HG03378 (cell line): ENCODE results near the gene SND1.
A peak's percentile ranks its signal among the peaks of the same experiment; 100 is the strongest.
"Not testable (repeated sequence)": the region's sequence is repeated elsewhere in the genome, so short reads cannot be mapped to it uniquely, and the experiment has no call there.

Source experiments
- ATAC-seq: cut with Tn5 transposase; IDR thresholded peaks from one replicate; pipeline ENCODE4 v1.9.1; 2021; ENCODE audit warnings: mild to moderate bottlenecking, moderate library complexity; ENCODE audit not compliant: unreplicated experiment

Gene SND1

GRCh38 chr7:128103498-128104107, 451.6 kb downstream of the SND1 start:
- no peak for ATAC-seq

GRCh38 chr7:128104108-128104742, 452.2 kb downstream of the SND1 start:
- no peak for ATAC-seq

- no peak for ATAC-seq
Observed at GRCh38 chr7:128105228-128106022, 453.4 kb downstream of the SND1 start.

- no peak for ATAC-seq
Observed at GRCh38 chr7:128106821-128107220, 454.8 kb downstream of the SND1 start.

GRCh38 chr7:128107516-128107915, 455.5 kb downstream of the SND1 start:
- not testable (repeated sequence) for ATAC-seq

- ATAC-seq = no peak
Observed at GRCh38 chr7:128108129-128108528, 456.1 kb downstream of the SND1 start.

- peak; percentile 96 for ATAC-seq
Observed at GRCh38 chr7:128108641-128109423, 456.8 kb downstream of the SND1 start.

GRCh38 chr7:128109424-128109969, 457.5 kb downstream of the SND1 start:
- not testable (repeated sequence) for ATAC-seq

- no peak for ATAC-seq
Observed at GRCh38 chr7:128110641-128111364, 458.8 kb downstream of the SND1 start.

GRCh38 chr7:128112018-128112780, 460.2 kb downstream of the SND1 start:
- ATAC-seq = no peak

- no peak for ATAC-seq
Observed at GRCh38 chr7:128112781-128113221, 460.8 kb downstream of the SND1 start.

GRCh38 chr7:128113839-128114238, 461.8 kb downstream of the SND1 start:
- no peak for ATAC-seq

GRCh38 chr7:128114806-128115205, 462.8 kb downstream of the SND1 start:
- ATAC-seq = no peak

GRCh38 chr7:128115336-128115820, 463.4 kb downstream of the SND1 start:
- no peak for ATAC-seq

GRCh38 chr7:128115821-128116723, 464.1 kb downstream of the SND1 start:
- no peak for ATAC-seq

- no peak for ATAC-seq
Observed at GRCh38 chr7:128116740-128117139, 464.7 kb downstream of the SND1 start.

GRCh38 chr7:128117691-128118090, 465.7 kb downstream of the SND1 start:
- no peak for ATAC-seq

GRCh38 chr7:128119036-128119435, 467.0 kb downstream of the SND1 start:
- ATAC-seq = no peak
